Ovary (tissue), 3 donors: ENCODE measurements around the gene MICA.

ENCODE experiments used
- CTCF ChIP-seq, 3 donors: fragments of 450-650 bp in 2 of 3; fragments of 200-600 bp in 1 of 3; IDR thresholded peaks; one replicate each; pipeline versions ENCODE4 v1.5.1 to v1.8.0; 2016 to 2022; ENCODE audit warnings: antibody characterized with exemption in 3 of 3, mild to moderate bottlenecking in 1 of 3
- EP300 ChIP-seq: sonication (generic); formaldehyde crosslinking; IDR thresholded peaks from one replicate; pipeline ENCODE4 v1.6.1; 2017; ENCODE audit warnings: antibody characterized with exemption
- POLR2A ChIP-seq: fragments of 450-650 bp; IDR thresholded peaks from one replicate; pipeline ENCODE4 v1.6.1; 2017; ENCODE audit warnings: antibody characterized with exemption, mild to moderate bottlenecking, moderate library complexity
- donor health status: DM: no; HTN: no; CAD: no.

DNA sequence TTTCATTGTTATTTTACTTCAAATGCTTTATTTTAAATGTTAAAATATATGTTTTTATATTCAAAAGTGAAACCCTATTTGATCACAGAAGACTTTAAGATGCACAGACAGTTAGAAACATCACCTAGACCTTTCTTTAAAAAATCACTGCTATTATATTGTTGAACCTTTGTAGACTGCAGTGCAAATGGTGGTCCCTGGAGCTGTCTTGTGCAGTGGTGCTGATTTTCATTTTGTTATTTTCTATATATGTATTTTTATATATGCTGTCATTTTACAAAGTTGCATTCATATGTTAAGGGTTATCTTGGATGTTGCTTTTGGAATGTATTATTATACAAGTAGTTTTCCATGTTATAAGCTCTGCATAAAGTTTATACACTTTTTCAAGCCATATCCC, 27.7 kb upstream of the MICA start:
- TF ChIP-seq POLR2A (no peak), EP300 (no peak), CTCF (IDR thresholded peaks at IDR 0.05) (no peak)
